Astrocyte (in vitro differentiated cells and primary cell): ENCODE data around the gene DNPH1. TPM values are rescaled to one million over a fixed set of nuclear protein-coding genes. Genes with fewer than 3 reads are reported as not detected.

Experiments
- DNase-seq: peaks from one replicate; pipeline ENCODE4 v3.0.0-alpha.2; 2010; ENCODE audit warnings: low read depth
- FAIRE-seq: peaks from 2 replicates; lab custom pipeline; 2011; peaks lifted over from hg19 to GRCh38; lab: Jason Lieb, UNC
- H2AFZ ChIP-seq: 2 replicates; pipeline ENCODE4 v1.6.0; 2012; ENCODE audit warnings: low read depth, low read length, inconsistent platforms
- H3K27ac ChIP-seq: 2 replicates; pipeline ENCODE4 v1.5.1; 2011; ENCODE audit warnings: low read depth, low read length, inconsistent platforms
- H3K27me3 ChIP-seq: 2 replicates; pipeline ENCODE4 v1.6.0; 2011; ENCODE audit warnings: low read length, inconsistent platforms; ENCODE audit not compliant: insufficient read depth
- H3K36me3 ChIP-seq: 2 replicates; pipeline ENCODE4 v1.5.1; 2011; ENCODE audit warnings: low read length, inconsistent platforms; ENCODE audit not compliant: insufficient read depth
- H3K4me1 ChIP-seq: 2 replicates; pipeline ENCODE4 v1.5.1; 2011; ENCODE audit warnings: low read length, inconsistent platforms; ENCODE audit not compliant: insufficient read depth
- H3K4me2 ChIP-seq: 2 replicates; pipeline ENCODE4 v1.6.0; 2012; ENCODE audit warnings: low read length, inconsistent platforms
- H3K4me3 ChIP-seq: 2 replicates; pipeline ENCODE4 v1.5.1; 2011; ENCODE audit warnings: low read depth, mild to moderate bottlenecking, low read length, inconsistent platforms; ENCODE audit not compliant: insufficient read depth
- H3K79me2 ChIP-seq: 2 replicates; pipeline ENCODE4 v1.6.0; 2012; ENCODE audit warnings: mild to moderate bottlenecking, low read length, inconsistent platforms; ENCODE audit not compliant: insufficient read depth
- H3K9ac ChIP-seq: 2 replicates; pipeline ENCODE4 v1.6.0; 2012; ENCODE audit warnings: mild to moderate bottlenecking, low read length, inconsistent platforms
- H3K9me3 ChIP-seq: 2 replicates; pipeline ENCODE4 v1.5.1; 2012; ENCODE audit warnings: low read depth, mild to moderate bottlenecking, low read length, inconsistent platforms; ENCODE audit not compliant: insufficient read depth
- H4K20me1 ChIP-seq: 2 replicates; pipeline ENCODE4 v1.6.0; 2012; ENCODE audit warnings: low read length, inconsistent platforms; ENCODE audit not compliant: insufficient read depth
- H3K27ac Mint-ChIP-seq: one replicate; pipeline ENCODE4 v1.8.0; 2021; ENCODE audit warnings: mild to moderate bottlenecking, mixed read lengths; ENCODE audit not compliant: unreplicated experiment
- H3K27me3 Mint-ChIP-seq: one replicate; pipeline ENCODE4 v1.8.0; 2021; ENCODE audit warnings: low read depth, mixed read lengths; ENCODE audit not compliant: unreplicated experiment
- H3K36me3 Mint-ChIP-seq: one replicate; pipeline ENCODE4 v1.8.0; 2021; ENCODE audit warnings: low read depth, mixed read lengths; ENCODE audit not compliant: unreplicated experiment
- H3K4me1 Mint-ChIP-seq: one replicate; pipeline ENCODE4 v1.8.0; 2021; ENCODE audit warnings: low read depth, mixed read lengths; ENCODE audit not compliant: unreplicated experiment
- H3K4me3 Mint-ChIP-seq: one replicate; pipeline ENCODE4 v1.8.0; 2021; ENCODE audit warnings: mild to moderate bottlenecking, moderate library complexity, mixed read lengths; ENCODE audit not compliant: unreplicated experiment
- H3K9me3 Mint-ChIP-seq: one replicate; pipeline ENCODE4 v1.8.0; 2021; ENCODE audit warnings: mild to moderate bottlenecking, mixed read lengths; ENCODE audit not compliant: unreplicated experiment
- CTCF ChIP-seq: IDR thresholded peaks from 2 replicates; pipeline ENCODE4 v1.5.1; 2011; ENCODE audit warnings: low read depth, mild to moderate bottlenecking, inconsistent platforms, low read length, moderate library complexity; ENCODE audit not compliant: insufficient read depth
- EZH2 ChIP-seq: IDR thresholded peaks from 2 replicates; pipeline ENCODE4 v1.6.1; 2012; ENCODE audit warnings: mild to moderate bottlenecking, low read length, inconsistent platforms; ENCODE audit not compliant: insufficient read depth
- total RNA-seq: library from RNA; stranded (reverse); gene quantifications from 2 replicates; pipeline ENCODE4 v1.2.1, GENCODE V29; 2021

Gene DNPH1
- total RNA-seq, 1 donor from 2014 or later, result 15.1 TPM

- Histone ChIP-seq H3K4me3 (no peak overlapping the region), H3K27ac (no peak overlapping the region), H3K9me3 (no peaks in the 10 kb centered on the region), H3K4me2 (no peak overlapping the region), H3K9ac (no peak overlapping the region), H3K4me1 (no peaks in the 10 kb centered on the region), H3K27me3 (peaks cover 3% of the 10 kb centered on the region), H3K36me3 (no peaks in the 10 kb centered on the region), H2AFZ (no peak overlapping the region), H3K79me2 (no peaks in the 10 kb centered on the region), H4K20me1 (no peaks in the 10 kb centered on the region)
- no peaks in the 10 kb centered on the region for H3K36me3 Mint-ChIP-seq
- peaks cover 3% of the 10 kb centered on the region for H3K9me3 Mint-ChIP-seq
- peaks cover 49% of the 10 kb centered on the region for H3K27me3 Mint-ChIP-seq
- FAIRE-seq, result no peak
- H3K4me3 Mint-ChIP-seq, result no peak overlapping the region
- no peak for DNase-seq
- peaks cover 1% of the 10 kb centered on the region for H3K4me1 Mint-ChIP-seq
- no peak for TF ChIP-seq EZH2
- TF ChIP-seq CTCF, result no peak
- no peak overlapping the region for H3K27ac Mint-ChIP-seq
Measured at GRCh38 chr6:43257367-43258145, 28.3 kb upstream of the DNPH1 start.

- no peak overlapping the region for H3K4me2 ChIP-seq
- no peak for DNase-seq
- peaks cover 5% of the 10 kb centered on the region for H3K27me3 ChIP-seq
- H4K20me1 ChIP-seq, result no peaks in the 10 kb centered on the region
- H3K79me2 ChIP-seq, result no peaks in the 10 kb centered on the region
- H2AFZ ChIP-seq, result no peak overlapping the region
- no peak for FAIRE-seq
- no peak overlapping the region for H3K9ac ChIP-seq
- no peaks in the 10 kb centered on the region for H3K36me3 ChIP-seq
- no peaks in the 10 kb centered on the region for H3K9me3 ChIP-seq
- Mint-ChIP-seq H3K27me3 (peaks cover 48% of the 10 kb centered on the region), H3K36me3 (no peaks in the 10 kb centered on the region), H3K9me3 (peaks cover 2% of the 10 kb centered on the region), H3K27ac (no peak overlapping the region), H3K4me3 (no peak overlapping the region), H3K4me1 (no peaks in the 10 kb centered on the region)
- TF ChIP-seq EZH2 (no peak), CTCF (no peak)
- H3K4me3 ChIP-seq, result no peak overlapping the region
- H3K4me1 ChIP-seq, result no peaks in the 10 kb centered on the region
- H3K27ac ChIP-seq, result no peak overlapping the region
Measured at GRCh38 chr6:43256670-43257366, 27.5 kb upstream of the DNPH1 start.
